ENCODE data around the gene TRABD2B. TPM values are rescaled to one million over a fixed set of nuclear protein-coding genes. Genes with fewer than 3 reads are reported as not detected.
A peak's percentile ranks its signal among the peaks of the same experiment; 100 is the strongest.

Gene TRABD2B
- total and polyA plus RNA-seq, 2 of the 13 experiments (the other 11 are each of a cell fraction or from before 2014, with no cell fraction given) = 0.04 TPM; not detected in 1

DNA sequence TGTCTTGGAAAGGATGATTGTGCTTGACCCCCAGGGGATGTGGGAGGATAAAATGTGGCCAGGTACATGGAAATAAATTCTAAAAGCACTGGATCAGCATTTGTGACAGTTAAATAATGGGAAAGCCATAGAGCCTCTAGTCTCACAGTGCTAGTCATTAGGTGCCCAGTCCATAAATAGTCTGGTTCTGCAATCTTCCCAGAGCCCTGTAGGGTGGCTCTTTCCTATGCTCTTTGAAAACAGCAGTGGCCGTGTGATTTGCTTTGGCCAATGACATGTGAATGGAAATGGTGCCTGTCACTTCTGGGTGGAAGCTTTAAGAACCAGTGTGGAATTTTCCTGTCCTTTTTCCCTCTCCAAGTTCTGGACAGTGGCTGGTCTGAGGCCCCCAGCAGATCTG lies 113.2 kb downstream of the TRABD2B start:
- H4K20me1 ChIP-seq (ENCODE audit: insufficient read depth, low read length) = no peaks in the 10 kb centered on the region
- no peak overlapping the region for H3K9ac ChIP-seq (ENCODE audit: insufficient read depth, low read depth, low read length)
- in situ Hi-C loops (cut with HindIII; ENCODE audit: extremely low pct_ligation_motif_present, low pct_unique_long_range_greater_than_20kb) = no loop called here
- H3K27me3 ChIP-seq (ENCODE audit: control insufficient read depth in 1 of 2, insufficient read depth in 2 of 2, low read length in 2 of 2) = no peaks in the 10 kb centered on the region
- 75% methylated on average over 1 of the region's 1 CpG for WGBS (ENCODE audit: low lambda C conversion rate)
- no peak for FAIRE-seq
- H3K9me3 ChIP-seq (ENCODE audit: low read length) = no peaks in the 10 kb centered on the region
- no peaks in the 10 kb centered on the region for H3K36me3 ChIP-seq (replicated peaks in 1 of 2; ENCODE audit: control insufficient read depth in 1 of 2, insufficient read depth in 2 of 2, low read length in 2 of 2)
- peak; percentile 68 for ATAC-seq
- no peaks in the 10 kb centered on the region for H3K79me2 ChIP-seq (ENCODE audit: insufficient read depth, low read length)
- no peak for DNase-seq (ENCODE audit: low spot score)
- H3K4me1 ChIP-seq (ENCODE audit: insufficient read depth, low read length) = peaks cover 42% of the 10 kb centered on the region
- intact Hi-C loops (cut with micrococcal nuclease; ENCODE audit: unreplicated experiment) = no loop called here
- POLR2A ChIA-PET = no interaction called here
- peak overlapping the region; percentile 28 for H2AFZ ChIP-seq (ENCODE audit: low read length)
- TF ChIP-seq NFYB (CRISPR knock-in tag; IDR thresholded peaks at IDR 0.05) = 0 out of 2 replicates have a peak, but pooled peaks have one; percentile 49
- TF ChIP-seq ZNF7 (CRISPR knock-in tag; IDR thresholded peaks at IDR 0.05) = no peak
- TF ChIP-seq USF2 (IDR thresholded peaks at IDR 0.05; ENCODE audit: low read depth, low read length) = no peak; the same call in 1 of the 2 replicates
- TF ChIP-seq USF2 (CRISPR knock-in tag; IDR thresholded peaks at IDR 0.05; ENCODE audit: borderline replicate concordance) = peak; percentile 23; the same call in 1 of the 2 replicates
- TF ChIP-seq NFYC (CRISPR knock-in tag; IDR thresholded peaks at IDR 0.05) = peak; percentile 43
- CTCF ChIA-PET (ENCODE audit: low intra/inter-chr PET ratio, low total read pairs) = no interaction called here
- no peak overlapping the region for H3K4me3 ChIP-seq (replicated peaks in 1 of 3; ENCODE audit: insufficient read depth in 1 of 3, low read depth in 2 of 3, low read length in 3 of 3)
- no TSS peak for BruUV-seq (replicated peaks)
- H3K4me2 ChIP-seq (ENCODE audit: low read depth, low read length) = no peak overlapping the region
- no peak overlapping the region for H3K27ac ChIP-seq (ENCODE audit: extremely low read length, insufficient read depth, low read length)
